CD4-positive, alpha-beta T cell treated with Interferon gamma for 1 hour (primary cell): ENCODE results near the gene PMEL.
"Not testable (repeated sequence)": the region's sequence is repeated elsewhere in the genome, so short reads cannot be mapped to it uniquely, and the experiment has no call there.

Experiments
- DNase-seq: peaks from one replicate; pipeline ENCODE4 v3.0.0-alpha.2; 2020

The PMEL gene

DNA sequence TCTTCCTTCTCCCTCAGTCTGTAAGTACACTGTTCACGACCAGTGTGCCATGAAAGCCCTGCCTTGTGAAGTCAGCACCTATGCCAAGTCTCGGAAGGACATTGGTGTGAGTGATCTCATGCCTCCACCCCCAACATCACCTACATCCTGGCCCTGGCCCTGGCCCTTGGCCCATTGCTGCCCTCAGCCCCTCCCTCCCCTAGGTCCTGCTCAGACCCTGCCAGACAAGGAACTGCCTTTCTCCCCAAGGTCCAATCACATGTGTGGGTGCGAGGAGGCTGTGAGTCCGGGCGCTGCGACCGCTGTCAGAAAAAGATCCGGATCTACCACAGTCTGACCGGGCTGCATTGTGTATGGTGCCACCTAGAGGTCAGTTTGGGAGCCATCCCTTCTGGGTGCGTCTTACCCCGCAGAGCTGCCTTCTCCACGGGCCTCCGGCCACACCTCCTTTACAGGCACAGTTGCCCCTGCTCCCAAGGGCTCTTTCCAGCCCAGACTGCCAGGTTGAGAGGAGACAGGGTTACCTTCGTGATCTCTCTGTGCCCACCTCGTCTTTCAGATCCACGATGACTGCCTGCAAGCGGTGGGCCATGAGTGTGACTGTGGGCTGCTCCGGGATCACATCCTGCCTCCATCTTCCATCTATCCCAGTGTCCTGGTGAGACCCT, 25.6 kb downstream of the PMEL start:
- DNase-seq, result peak; percentile 83

DNA sequence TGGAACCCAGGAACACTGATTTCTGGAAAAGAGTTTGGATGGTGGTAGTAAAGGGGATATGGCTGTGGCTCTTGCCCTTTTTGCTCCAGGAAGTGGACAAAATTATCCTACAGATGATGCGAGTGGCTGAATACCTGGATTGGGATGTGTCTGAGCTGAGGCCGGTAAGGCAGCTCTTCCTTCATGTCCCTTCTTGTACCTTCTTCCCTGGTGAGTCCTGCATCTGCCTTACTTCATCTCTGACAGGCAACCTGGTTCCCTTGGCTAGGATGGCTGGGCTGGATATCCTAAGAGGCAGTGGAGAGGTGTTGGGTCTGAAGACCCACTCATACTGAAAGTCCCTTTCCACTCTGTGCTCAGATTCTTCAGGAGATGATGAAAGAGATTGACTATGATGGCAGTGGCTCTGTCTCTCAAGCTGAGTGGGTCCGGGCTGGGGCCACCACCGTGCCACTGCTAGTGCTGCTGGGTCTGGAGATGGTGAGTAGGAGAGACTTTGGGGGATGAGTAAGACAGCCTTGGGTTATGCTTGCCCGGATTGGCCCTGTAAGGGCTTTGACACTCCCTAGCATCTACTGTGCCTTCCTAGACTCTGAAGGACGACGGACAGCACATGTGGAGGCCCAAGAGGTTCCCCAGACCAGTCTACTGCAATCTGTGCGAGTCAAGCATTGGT, 26.9 kb downstream of the PMEL start:
- no peak for DNase-seq

DNA sequence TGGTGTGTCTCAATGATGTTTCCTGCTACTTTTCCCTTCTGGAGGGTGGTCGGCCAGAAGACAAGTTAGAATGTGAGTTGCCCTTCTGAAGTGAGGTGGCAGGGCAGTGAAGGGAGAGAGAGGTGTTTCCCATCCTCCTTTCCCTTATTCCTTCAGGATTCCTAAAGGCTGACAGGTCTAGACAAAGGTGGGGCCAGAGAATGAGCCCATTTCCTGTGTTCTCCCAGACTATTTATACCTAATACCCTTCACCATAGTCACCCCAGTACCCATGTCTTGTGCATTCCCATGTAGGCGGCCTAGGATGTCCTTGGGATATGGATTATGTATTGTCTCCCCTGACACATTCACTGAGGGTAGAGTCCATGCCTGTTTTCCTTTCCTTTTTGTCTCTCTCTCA, 27.9 kb downstream of the PMEL start:
- no peak for DNase-seq

DNA sequence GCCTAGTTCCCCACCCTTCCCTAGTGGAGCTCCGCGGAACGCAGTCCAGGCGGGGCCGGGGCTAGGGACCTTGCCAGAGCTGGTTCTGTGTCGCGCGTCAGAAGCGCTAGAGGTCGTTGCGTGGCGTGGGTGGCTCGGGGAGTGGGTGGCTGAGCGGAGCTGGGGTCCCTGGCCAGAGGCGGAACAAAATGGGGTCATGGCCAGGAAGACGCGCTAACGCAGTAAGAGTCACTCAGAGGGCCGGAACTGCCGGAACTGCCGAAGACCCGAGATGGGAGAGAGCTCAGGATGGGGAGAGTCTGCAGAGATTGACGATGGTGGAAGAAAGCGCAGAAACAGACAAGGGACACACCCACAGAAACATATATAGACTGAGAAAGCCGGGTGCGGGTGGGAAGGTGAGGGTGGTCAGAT, 30.1 kb downstream of the PMEL start:
- no peak for DNase-seq

DNA sequence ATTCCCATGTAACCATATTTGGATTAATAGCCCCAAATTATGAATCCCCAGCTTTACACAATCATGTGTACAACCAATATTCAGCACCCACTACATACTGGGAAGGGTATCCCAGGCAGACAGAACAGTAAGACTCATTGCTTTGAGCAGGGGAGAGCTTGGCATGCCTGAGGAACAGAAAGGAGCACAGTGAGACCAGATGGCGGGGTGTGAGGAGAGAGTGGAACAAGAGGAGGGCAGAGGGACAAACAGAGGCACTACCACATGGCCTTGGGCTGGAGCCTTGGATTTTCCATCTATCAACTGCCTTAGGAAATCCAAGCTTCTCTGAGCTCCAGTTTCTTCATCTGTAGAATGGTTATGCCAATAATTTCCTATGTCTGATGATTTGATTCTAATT, 31.1 kb downstream of the PMEL start:
- DNase-seq, result no peak

DNA sequence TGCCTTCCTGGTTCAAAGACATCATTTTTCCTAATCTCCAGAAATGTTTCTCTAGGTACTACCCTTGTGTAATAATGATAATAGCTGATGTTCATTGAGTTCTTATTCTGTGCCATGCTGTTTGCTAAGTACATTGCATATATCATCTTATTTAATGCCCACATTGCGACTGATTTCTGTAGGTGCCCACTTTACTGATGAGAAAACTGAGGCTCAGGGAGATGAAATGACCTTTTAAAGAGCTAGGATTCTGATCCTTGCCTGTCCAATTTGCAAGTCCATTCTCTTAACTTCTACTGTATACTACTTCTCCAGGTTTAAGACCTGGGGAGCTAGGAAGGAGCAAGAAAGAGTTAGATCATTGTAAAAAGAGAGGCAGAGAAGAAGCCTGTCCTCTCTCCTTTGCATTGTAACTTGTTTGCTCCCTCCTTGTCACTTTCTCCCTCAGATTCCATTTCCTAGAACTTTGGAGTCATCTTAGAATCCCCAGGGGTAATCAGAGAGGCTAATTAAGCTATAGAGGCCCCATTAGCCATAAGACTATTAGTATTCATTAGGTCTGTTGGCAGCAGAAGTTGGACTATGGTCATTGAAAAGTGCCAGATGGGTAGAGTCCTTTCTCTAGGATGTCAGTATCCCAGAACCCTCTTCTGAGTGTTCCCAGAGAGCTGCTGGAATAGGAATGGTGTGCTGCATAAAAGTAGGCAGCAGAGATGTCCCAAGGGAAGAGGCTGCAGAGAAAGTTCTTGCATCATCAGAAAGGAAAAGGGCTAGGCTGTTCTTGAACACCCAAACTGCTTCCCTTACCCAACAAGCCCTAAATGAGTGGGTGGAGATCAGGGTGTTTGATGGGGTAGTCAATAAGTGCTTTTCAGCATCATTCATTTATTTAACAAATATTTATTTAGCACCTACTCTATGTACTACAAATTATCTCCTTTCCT, 31.8 kb downstream of the PMEL start:
- DNase-seq, result no peak

DNA sequence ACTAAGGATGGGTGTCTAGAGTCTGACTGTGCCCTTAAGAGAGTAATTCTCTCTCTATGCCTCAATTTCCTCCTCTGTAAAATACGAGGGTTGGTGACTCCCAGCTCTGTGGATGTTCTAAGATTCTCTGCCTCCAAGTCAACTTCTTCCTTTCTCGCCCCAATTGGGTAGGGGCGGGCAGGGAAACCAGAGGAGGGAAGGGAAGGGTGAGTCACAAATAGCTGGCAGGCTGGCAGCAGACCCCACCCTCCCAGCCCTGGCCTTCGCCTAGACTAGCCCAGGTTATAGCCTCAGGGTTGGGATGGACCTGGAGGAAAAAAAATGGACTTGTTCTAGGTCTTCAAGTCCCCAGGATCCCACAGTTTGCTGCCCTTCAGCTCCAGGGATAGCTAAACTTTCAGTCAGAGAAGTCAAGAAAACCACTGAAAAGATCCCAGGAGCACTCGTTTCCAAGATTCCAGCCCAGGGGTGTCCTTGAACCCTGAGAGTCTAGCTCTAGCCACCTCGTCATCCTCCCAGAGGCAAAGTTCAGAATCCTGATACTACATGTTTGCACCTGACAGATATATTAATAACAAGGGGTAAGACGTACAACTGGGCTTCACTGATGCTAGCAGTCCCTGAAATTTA, 32.6 kb downstream of the PMEL start:
- DNase-seq, result peak; percentile 24

DNA sequence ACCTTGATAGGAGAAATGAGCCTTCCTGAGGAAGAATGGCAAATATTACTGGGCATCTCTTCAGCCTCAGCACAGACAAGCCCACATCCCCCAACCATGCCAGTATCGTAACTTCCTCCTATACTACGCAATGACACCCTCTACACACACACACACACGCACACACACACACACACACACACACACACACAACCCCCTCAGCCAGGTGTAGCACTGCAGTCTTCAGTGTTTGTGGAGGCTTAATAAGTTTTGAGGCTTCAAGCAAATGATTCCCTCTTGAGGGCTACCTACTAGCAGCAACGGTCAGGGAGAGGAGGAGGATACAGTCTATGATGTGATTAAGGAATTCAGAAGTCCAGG, 33.3 kb downstream of the PMEL start:
- peak; percentile 69 for DNase-seq

DNA sequence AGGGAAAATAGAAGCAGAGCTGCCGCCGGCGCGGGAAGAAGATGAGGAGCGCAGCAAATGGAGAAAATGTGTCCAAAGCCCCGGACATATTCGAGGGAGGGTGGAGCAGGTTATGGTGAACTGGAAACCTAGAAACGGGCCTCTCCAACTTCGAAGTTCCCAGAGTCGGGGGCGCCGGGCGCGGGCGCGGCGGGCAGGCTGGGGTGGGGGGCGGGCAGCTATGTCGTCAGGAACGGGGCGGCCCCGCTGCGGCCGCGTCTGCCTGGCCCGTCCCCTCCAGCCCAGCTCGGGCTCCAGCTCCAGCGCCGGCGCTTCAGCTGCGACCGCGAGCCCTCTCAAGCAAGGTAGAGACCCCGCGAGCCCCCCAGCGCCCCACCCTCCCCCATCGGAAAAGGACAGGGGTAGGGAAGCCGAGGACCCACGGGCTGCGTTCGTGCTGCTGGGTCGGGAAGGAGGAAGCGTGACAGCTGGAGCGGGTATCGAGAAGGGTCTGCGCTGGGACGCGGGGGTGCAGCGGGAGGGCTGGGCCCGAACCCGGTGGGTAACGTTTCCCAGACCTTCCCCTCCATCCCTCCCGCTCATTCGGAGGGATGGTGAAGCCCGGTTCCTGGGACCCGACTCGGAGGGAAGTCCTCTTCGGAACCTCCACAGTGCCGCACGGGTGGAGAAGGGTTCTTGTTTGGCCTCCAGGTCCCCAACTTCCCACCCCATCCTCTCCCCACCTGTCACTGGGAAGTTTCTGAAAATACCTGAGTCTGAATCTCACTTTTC, 33.9 kb downstream of the PMEL start:
- peak; percentile 35 for DNase-seq

DNA sequence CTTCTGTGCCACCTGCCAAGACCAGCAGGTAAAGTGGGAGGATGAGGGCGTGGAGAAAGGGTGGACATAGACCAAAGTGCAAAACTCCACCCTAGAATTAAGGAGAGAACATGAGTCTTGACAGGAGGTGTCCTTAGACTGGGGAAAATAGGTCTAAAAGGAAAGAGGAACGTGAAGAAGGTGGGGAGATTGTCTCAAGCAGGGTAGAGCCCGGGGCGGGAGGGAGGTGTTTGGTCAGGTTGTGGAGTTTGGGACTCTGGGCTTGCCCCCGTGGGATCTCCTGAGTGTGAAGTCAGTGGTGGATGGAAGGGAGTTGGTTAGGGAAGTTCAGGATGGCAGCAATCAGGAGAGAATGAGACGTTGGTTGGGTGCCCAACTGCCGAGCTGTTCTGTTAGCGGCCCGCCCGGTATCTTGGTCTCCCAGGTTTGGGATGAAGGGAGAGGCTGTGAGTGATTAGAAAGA, 34.5 kb downstream of the PMEL start:
- DNase-seq, result no peak

DNA sequence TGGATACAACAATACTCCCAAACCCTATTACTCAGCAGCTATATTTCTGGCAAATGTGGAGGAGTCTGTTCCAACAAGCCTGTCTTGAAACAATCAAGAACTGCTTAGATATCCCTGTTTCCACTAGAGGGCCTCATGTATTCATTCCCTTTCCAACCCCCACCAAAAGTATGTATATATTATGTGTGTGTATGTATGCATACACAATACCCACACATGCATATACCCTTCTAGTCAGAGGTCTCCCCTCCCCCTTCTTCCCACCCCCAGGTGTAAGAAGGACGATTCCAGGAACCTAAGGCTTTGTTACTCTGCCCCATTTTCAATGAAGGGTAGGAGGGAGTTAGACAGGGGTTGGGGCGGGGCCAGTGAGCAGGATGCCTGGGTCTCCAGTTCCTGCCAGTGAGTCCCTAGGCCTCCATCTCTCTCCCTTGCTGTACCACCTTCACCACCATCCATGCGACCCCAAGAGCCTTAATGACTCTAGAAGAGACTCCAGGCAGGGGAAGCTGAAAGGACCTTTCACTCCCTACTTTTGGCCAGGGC, 35.0 kb downstream of the PMEL start, which contains the start of gene DGKA:
Gene DGKA (plus strand): TSS at position 392 of the 546 bp plus-strand sequence. CDS start 5,342 bp downstream, outside the sequence.
- DNase-seq, result peak; percentile 52

DNA sequence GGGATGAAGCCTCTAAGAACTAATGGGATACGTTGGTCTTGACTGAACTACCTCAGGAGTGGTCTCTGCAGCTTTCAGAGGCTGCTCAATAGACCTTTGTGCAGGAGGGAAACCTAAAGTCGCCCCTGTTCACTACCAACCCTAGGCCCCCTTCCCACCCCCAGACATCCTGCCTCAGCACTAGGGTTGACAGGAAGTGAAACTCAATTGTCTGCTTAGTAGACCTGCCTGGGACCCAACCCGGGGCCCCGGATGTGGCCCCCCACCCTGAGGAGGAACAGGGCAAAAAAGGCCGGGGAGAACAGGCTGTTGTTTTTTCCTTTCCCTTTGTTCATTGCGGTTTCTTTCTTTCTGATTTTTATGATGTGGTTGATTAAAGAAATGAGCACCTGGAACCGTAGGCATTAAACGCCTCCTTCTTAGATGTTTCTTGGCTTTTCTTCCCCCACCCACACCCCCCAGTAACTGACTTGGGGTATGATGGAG, 36.5 kb downstream of the PMEL start:
- DNase-seq, result peak; percentile 87

DNA sequence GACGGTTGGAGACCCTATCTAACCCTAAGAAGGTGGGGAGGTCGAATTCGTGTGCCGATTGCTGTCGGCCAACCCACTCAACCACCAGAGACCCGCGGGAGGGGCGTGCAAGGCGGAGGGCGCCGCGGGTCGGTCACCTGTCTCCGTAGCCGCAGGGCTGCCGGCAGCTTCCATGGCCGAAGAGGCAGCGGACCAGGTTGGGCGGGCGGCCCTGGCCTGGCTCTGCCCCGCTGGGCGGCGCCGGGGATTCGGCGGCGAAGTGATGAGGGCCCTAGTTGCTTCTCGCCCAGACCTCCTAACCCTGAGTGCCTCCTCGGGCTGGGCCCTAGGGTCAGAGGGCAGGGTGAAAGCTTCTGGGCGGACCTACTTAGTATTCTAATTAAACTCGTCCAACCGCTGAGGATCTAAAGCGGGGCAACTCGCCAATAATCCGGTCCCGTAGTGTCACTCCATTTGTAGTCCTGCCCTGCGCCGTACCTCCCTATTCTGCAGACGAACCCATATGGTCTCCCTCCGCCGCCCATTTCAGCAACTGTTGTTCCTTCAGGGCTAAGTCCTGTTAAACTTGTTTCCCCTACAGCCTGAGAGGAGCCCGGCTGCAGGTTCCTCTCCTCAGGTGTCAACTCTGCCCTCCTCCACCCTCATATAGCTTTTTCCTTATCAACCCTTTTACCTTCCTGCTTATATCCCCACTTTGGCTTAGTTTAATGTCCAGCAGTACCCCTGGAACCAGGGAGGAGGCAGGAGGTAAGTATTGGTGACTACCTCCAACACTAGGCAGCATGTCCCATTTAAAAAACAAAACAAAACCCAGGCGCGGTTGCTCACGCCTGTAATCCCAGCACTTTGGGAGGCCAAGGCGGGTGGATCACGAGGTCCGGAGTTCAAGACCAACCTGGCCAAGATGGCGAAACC, 38.0 kb downstream of the PMEL start, which contains the start of gene PYM1:
Gene PYM1 (minus strand): TSS at position 307 of the 915 bp plus-strand sequence. CDS start 133 bp downstream, at position 174.
- peak; percentile 73 for DNase-seq

DNA sequence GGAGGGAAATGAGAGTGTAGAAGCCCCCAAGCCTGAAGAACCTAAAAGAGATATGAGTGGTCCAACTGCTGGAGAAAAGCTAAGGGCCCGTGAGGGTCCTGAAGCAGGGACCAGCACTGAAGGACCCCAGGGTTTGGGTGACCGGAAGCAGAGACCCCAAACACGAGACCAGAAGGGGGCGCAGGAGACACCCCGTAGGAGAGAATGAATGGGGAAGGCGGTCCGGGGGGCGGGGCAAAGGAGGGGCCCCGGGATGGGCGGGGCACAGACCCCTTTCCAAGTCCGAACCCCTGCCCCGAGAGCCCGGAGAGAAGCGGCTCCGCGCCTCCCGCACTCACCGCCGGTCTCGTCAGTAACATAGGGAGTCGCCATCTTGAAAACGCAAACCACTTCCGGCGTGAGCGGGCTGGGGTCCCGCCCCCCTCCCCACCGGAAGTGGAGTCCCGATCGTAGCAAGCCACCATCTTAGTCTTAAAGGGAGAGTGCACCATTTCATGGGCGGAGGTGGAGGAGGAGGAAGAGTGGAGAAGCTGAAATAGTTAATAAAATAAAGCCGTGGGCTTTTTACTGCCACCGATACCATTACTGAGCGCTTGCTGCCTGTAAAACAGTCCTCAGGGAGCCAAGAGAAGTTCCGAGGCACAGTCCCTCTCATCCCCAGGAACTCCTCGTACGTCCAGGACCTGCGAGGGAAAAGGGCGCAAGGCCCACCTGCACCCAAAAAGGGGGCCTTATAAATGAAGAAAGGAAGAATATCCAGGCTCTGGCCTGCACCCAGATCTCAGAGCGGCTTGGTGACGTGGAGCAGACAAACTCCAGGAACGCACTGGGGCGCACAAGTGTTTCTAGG, 38.9 kb downstream of the PMEL start:
- DNase-seq, result peak; percentile 93

DNA sequence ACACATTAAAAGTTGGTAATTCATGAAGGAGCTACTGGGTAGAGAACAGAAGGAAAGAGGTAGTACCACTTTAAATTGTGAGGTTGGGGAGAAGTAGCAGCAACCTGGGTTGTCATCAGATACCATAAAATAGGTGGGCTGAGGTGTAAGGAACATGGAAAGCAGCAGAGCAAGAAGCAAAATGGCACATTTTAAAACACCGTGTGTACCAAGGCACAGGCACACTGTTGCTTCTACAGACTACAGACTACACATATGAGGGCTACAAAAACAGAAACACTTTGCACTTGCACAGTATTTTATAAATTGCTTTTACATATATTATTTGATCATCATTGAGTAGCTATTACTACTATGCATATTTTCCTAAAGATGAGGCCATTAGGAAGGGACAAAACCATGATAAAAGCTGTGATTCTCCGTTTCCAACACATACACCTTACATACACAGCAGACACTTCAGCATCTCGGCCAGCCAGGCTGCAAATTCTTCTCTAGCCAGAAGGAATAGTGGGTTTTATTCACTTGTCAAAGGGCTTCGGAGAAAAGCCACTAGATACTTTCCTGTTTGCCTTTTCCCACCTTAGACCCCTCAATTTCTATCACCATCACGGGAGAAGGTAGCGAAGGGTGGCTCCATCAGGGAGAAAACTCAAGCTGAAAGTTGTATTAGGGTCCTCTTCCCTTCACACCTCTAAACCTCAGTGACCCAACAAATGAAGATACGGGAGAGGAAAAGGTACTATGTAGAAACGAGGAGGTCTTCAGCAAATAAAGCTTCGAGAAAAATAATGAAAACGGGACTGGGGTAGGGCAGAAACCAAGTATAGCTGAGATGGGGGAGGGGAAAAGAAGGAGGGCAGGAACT, 39.7 kb downstream of the PMEL start:
- DNase-seq, result no peak

DNA sequence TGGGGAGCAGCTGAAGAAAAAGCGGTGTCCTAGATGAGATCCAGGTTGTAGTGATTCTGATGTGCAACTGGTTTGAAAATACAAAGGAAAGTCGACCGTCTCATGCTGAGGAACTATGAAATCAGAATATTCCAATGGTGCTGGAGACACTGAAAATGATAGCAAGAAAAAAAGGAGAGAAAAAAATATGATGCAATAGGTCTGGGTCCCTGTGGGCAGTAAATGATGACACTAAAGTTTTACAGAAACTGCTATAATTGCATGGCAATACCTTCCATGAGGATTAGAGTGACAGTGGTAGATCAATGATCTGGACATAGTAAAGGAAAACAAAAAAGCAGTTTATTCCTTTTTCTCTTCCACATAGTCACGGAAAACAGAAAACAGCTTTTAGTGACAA, 40.5 kb downstream of the PMEL start:
- no peak for DNase-seq

DNA sequence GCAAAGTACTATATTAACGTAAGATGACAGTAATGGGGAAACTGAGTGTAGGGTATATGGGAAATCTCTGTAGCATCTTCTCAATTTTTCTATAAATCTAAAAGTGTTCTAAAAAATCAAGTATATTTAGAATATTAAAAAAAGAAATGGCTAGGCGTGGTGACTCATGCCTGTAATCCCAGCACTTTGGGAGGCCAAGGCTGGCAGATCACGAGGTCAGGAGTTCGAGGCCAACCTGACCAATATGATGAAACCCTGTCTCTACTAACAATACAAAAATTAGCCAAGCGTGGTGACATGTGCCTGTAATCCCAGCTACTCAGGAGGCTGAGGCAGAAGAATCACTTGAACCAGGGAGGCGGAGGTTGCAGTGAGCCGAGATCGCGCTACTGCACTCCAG, 42.2 kb downstream of the PMEL start:
- DNase-seq, result not testable (repeated sequence)

DNA sequence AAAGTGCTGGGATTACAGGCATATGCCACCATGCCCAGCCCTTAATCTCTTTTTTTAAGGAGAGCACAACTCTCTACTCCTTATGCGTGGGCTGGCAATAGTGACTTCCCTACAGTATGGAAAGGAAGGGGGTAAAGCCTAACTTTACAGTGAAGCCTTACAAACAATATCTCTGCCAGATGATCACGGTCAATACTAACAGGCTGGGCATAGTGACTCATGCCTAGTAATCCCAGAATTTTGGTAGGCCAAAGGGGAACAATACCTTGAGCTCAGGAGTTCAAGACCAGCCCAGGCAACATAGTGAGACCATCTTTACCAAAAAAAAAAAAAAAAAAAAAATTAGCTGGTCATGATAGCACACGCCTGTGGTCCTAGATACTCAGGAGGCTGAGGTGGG, 43.7 kb downstream of the PMEL start:
- no peak for DNase-seq
